ENCODE data around the gene GARIN1A. TPM values are rescaled to one million over a fixed set of nuclear protein-coding genes. Genes with fewer than 3 reads are reported as not detected.
"Not testable (repeated sequence)": the region's sequence is repeated elsewhere in the genome, so short reads cannot be mapped to it uniquely, and the experiment has no call there.

The GARIN1A gene
- total RNA-seq (0.79 TPM), polyA plus RNA-seq (0.44 TPM)

DNA sequence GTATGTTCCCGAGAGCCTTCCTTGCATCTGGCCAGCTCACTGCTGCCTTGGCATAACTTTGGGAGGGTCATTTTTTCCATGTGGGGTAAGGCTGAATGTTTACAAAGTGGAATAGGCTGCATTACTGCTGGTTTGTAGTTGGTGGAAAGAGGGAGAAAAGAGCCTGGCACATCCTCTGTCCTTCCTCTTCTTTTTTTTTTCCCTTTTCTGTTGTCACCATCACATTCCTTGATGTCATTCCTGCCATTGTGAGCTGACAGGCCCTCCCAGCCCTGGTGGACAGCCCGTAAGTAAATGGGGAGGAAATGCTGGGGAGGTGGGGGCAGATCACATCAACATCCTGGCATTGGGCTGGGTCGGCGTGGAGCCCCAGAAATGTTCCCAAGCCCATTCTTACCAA, at the start of gene GARIN1A:
GARIN1A (plus strand) TSS at position 301 of the 400 bp plus-strand sequence. CDS start 106 bp downstream, outside the sequence.
- DNase-seq (ENCODE audit: extremely low spot score), result no peak
- Histone ChIP-seq H3K27ac (ENCODE audit: low read depth) (no peak within 1 kb of the TSS), H3K4me1 (ENCODE audit: insufficient read depth) (no peaks in the 10 kb centered on the region), H3K36me3 (ENCODE audit: insufficient read depth) (no peaks in the 10 kb centered on the region), H3K4me3 (ENCODE audit: low read depth, low read length) (no peak within 1 kb of the TSS)
- WGBS, result 67% methylated on average over 4 of the region's 4 CpGs

DNA sequence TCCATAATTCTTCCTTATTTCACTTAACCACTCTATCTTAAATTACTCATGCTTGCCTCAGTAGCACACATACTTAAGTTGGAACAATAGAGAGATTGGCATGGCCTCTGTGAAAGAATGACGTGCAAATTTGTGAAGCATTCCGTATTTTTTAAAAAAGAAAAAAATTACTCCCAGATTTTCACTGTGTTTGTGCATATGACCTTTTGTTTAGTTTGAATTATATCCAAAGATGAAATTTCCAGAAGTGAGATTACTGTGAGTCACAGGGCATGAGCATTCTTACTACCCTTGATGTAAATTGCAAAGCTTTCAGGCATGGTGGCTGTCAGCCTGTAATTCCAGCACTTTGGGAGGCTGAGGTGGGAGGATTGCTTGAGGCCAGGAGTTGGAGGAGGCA, 45.0 kb upstream of the GARIN1A start:
- H3K4me1 ChIP-seq (ENCODE audit: insufficient read depth); H3K36me3 ChIP-seq (ENCODE audit: insufficient read depth); DNase-seq (ENCODE audit: extremely low spot score); H3K4me3 ChIP-seq (ENCODE audit: low read depth, low read length); H3K27ac ChIP-seq (ENCODE audit: low read depth): not testable (repeated sequence)
- 96% methylated on average over 2 of the region's 2 CpGs for WGBS

DNA sequence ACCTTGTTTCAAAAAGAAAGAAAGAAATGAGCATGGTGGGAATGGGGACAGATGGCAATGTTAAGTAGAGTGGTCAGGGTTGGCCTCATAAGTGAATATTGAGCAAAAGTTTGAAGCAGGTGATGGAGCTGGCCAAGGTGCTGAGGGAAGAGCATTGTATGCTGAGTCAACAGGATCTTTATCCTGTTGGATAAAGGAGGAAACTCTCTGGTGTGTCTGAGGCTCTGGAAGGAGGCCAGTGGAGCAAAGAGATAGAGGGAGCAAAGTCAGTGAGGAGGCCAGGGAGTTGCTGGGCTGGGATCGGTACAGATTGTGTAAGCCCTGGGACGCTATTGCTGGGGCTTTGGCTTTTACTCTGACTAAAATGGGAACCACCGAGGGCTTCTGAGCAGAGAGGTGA, 38.2 kb upstream of the GARIN1A start:
- H3K4me3 ChIP-seq (ENCODE audit: low read depth, low read length); H3K4me1 ChIP-seq (ENCODE audit: insufficient read depth); H3K27ac ChIP-seq (ENCODE audit: low read depth); DNase-seq (ENCODE audit: extremely low spot score); H3K36me3 ChIP-seq (ENCODE audit: insufficient read depth): not testable (repeated sequence)
- WGBS, result 99% methylated on average over 3 of the region's 3 CpGs

DNA sequence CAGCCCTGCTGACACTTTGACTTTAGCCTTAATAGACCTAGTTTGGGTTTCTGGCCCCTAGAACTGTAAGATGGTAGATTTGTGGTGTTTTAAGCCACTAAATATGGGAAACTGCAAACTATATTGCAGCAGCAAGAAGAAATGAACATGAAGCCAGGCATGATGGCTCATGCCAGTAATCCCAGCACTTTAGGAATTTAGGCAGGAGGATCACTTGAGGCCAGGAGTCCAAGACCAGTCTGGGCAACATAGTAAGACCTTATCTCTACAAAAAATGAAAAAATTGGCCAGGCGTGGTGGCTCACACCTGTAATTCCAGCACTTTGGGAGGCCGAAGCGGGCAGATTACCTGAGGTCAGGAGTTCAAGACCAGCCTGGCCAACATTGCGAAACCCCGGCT, 26.9 kb upstream of the GARIN1A start:
- H3K27ac ChIP-seq (ENCODE audit: low read depth); DNase-seq (ENCODE audit: extremely low spot score); H3K36me3 ChIP-seq (ENCODE audit: insufficient read depth); H3K4me3 ChIP-seq (ENCODE audit: low read depth, low read length); H3K4me1 ChIP-seq (ENCODE audit: insufficient read depth): not testable (repeated sequence)
- WGBS, result 97% methylated on average over 5 of the region's 5 CpGs

GRCh38 chr7:128645844-128646243, 26.2 kb upstream of the GARIN1A start:
- H3K27ac ChIP-seq (ENCODE audit: low read depth); DNase-seq (ENCODE audit: extremely low spot score); H3K36me3 ChIP-seq (ENCODE audit: insufficient read depth); H3K4me1 ChIP-seq (ENCODE audit: insufficient read depth); H3K4me3 ChIP-seq (ENCODE audit: low read depth, low read length): not testable (repeated sequence)
- 85% methylated on average over 4 of the region's 4 CpGs for WGBS

- WGBS, result 94% methylated on average over 6 of the region's 6 CpGs
- not testable (repeated sequence) for H3K36me3 ChIP-seq (ENCODE audit: insufficient read depth); DNase-seq (ENCODE audit: extremely low spot score); H3K27ac ChIP-seq (ENCODE audit: low read depth); H3K4me1 ChIP-seq (ENCODE audit: insufficient read depth); H3K4me3 ChIP-seq (ENCODE audit: low read depth, low read length)
Measured at GRCh38 chr7:128646877-128647276, 25.2 kb upstream of the GARIN1A start.

GRCh38 chr7:128651096-128651495, 21.0 kb upstream of the GARIN1A start:
- WGBS, result 88% methylated on average over 5 of the region's 6 CpGs
- not testable (repeated sequence) for H3K36me3 ChIP-seq (ENCODE audit: insufficient read depth); H3K4me1 ChIP-seq (ENCODE audit: insufficient read depth); H3K4me3 ChIP-seq (ENCODE audit: low read depth, low read length); H3K27ac ChIP-seq (ENCODE audit: low read depth); DNase-seq (ENCODE audit: extremely low spot score)

DNA sequence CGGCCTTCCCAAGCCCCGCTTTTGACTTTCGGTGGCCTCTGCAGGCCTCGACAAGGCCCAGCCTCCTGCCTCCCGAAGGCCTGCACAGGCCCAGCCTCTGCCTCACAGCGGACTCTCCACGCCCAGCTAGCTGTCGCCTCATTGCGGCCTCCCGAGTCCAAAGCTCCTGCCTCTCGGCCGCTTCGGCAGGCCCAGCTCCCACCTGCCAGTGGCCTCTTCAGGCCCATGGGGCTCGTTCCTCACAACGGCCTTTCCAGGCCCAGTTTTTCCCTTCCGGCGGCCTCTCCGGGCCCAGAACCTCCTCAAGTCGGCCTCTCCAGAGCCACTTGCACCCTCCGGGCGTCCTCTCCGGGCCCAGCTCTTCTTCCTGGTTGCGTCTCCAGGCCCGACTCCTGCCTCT, 19.5 kb upstream of the GARIN1A start:
- 95% methylated on average over 20 of the region's 24 CpGs for WGBS

DNA sequence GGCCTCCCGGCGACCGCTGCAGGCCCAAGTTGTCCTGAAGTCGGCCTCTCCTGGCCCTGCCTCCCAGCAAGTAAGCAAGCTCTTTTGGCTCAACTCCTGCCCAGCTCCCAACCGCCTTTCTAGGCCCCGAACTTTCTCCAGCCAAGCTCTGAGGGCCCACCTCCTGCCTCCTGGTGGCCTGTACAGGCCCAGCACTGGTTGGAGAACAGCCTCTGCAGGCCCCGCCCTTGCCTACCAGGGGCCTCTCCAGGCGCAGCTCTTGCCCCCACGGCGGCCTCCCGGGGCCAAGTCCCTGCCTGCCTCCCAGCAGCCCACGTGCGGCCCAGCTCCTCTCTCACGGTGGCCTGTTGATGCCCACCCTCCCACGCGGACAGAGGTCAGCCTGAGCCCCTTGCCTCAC, 18.9 kb upstream of the GARIN1A start:
- not testable (repeated sequence) for H3K27ac ChIP-seq (ENCODE audit: low read depth); H3K36me3 ChIP-seq (ENCODE audit: insufficient read depth); H3K4me3 ChIP-seq (ENCODE audit: low read depth, low read length); DNase-seq (ENCODE audit: extremely low spot score); H3K4me1 ChIP-seq (ENCODE audit: insufficient read depth)
- WGBS, result 89% methylated on average over 16 of the region's 16 CpGs

More for the DNA sequence above, 19.5 kb upstream of the GARIN1A start:
- not testable (repeated sequence) for H3K4me3 ChIP-seq (ENCODE audit: low read depth, low read length); H3K36me3 ChIP-seq (ENCODE audit: insufficient read depth); DNase-seq (ENCODE audit: extremely low spot score); H3K27ac ChIP-seq (ENCODE audit: low read depth); H3K4me1 ChIP-seq (ENCODE audit: insufficient read depth)

- H3K36me3 ChIP-seq (ENCODE audit: insufficient read depth); H3K4me3 ChIP-seq (ENCODE audit: low read depth, low read length); H3K4me1 ChIP-seq (ENCODE audit: insufficient read depth); H3K27ac ChIP-seq (ENCODE audit: low read depth); DNase-seq (ENCODE audit: extremely low spot score): not testable (repeated sequence)
- WGBS, result 83% methylated on average over 17 of the region's 19 CpGs
Measured at GRCh38 chr7:128654080-128654479, 18.0 kb upstream of the GARIN1A start.

- WGBS, result 86% methylated on average over 18 of the region's 18 CpGs
- H3K36me3 ChIP-seq (ENCODE audit: insufficient read depth); H3K27ac ChIP-seq (ENCODE audit: low read depth): not testable (repeated sequence)
Measured at GRCh38 chr7:128654501-128654900, 17.6 kb upstream of the GARIN1A start.

GRCh38 chr7:128658428-128658827, 13.7 kb upstream of the GARIN1A start:
- not testable (repeated sequence) for DNase-seq (ENCODE audit: extremely low spot score); H3K36me3 ChIP-seq (ENCODE audit: insufficient read depth); H3K4me3 ChIP-seq (ENCODE audit: low read depth, low read length); H3K27ac ChIP-seq (ENCODE audit: low read depth); H3K4me1 ChIP-seq (ENCODE audit: insufficient read depth)
- 81% methylated on average over 5 of the region's 5 CpGs for WGBS

More at GRCh38 chr7:128654501-128654900, 17.6 kb upstream of the GARIN1A start:
- not testable (repeated sequence) for DNase-seq (ENCODE audit: extremely low spot score); H3K4me1 ChIP-seq (ENCODE audit: insufficient read depth); H3K4me3 ChIP-seq (ENCODE audit: low read depth, low read length)

DNA sequence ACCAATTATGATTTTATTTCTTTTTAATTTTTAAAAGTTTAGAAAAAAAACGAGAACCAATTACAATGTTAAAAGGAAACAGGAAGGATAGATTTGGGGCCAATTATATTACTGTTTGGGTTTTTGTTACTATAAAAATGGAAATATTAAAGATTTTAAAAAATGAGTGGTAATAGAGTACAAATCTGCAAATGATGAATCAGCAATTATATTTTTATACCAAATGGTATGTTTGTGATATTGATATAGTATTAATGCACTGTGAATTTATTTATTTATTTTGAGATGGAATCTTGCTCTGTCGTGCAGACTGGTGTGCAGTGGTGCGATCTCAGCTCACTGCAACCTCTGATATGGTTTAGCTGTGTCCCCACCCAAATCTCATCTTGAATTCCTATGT, 11.5 kb upstream of the GARIN1A start:
- no peak overlapping the region for H3K4me3 ChIP-seq (ENCODE audit: low read depth, low read length)
- no peaks in the 10 kb centered on the region for H3K36me3 ChIP-seq (ENCODE audit: insufficient read depth)
- no peaks in the 10 kb centered on the region for H3K4me1 ChIP-seq (ENCODE audit: insufficient read depth)
- no peak for DNase-seq (ENCODE audit: extremely low spot score)
- H3K27ac ChIP-seq (ENCODE audit: low read depth), result no peak overlapping the region
- WGBS, result 95% methylated on average over 3 of the region's 3 CpGs

- Histone ChIP-seq H3K4me3 (ENCODE audit: low read depth, low read length) (no peak overlapping the region), H3K36me3 (ENCODE audit: insufficient read depth) (no peaks in the 10 kb centered on the region), H3K4me1 (ENCODE audit: insufficient read depth) (no peaks in the 10 kb centered on the region), H3K27ac (ENCODE audit: low read depth) (no peak overlapping the region)
- DNase-seq (ENCODE audit: extremely low spot score), result no peak
- whole genome bisulfite sequencing, result 97% methylated on average over 5 of the region's 5 CpGs
Measured at GRCh38 chr7:128661446-128661845, 10.6 kb upstream of the GARIN1A start.

GRCh38 chr7:128662091-128662490, 10.0 kb upstream of the GARIN1A start:
- Histone ChIP-seq H3K4me3 (ENCODE audit: low read depth, low read length) (no peak overlapping the region), H3K36me3 (ENCODE audit: insufficient read depth) (no peaks in the 10 kb centered on the region), H3K27ac (ENCODE audit: low read depth) (no peak overlapping the region), H3K4me1 (ENCODE audit: insufficient read depth) (no peaks in the 10 kb centered on the region)
- DNase-seq (ENCODE audit: extremely low spot score), result no peak
- 98% methylated on average over 3 of the region's 3 CpGs for WGBS

Measured in urinary bladder (tissue), 4 donors.